HG03095 (cell line): Measurements from ENCODE around the gene KLC1.

Experiments used
- ATAC-seq: cut with Tn5 transposase; IDR thresholded peaks from one replicate; pipeline ENCODE4 v1.9.1; 2021; ENCODE audit warnings: moderate library complexity; ENCODE audit not compliant: unreplicated experiment

The KLC1 gene

GRCh38 chr14:103745424-103745823 is 116.4 kb downstream of the KLC1 start:
- no peak for ATAC-seq

GRCh38 chr14:103746701-103747100 is 117.7 kb downstream of the KLC1 start:
- no peak for ATAC-seq

GRCh38 chr14:103748534-103748857 is 119.5 kb downstream of the KLC1 start:
- no peak for ATAC-seq

DNA sequence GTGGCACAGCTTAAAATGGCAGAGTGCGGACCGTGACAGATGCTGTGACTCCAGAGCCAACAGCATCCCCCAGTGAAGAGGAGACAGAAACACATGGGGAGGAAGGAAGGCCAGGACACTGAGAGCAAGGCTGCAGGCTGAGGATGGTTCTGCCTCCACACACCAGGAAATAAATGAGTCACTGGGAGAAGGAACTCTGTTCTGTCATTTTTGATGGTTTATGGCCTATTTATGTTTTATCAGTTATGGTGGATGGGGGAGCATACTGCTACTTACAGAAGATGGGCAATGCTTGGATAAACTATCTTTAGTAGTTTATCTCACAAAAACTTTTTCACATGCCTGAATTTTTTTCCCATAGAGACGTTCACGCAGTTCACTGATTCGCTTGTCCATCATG is 120.4 kb downstream of the KLC1 start:
- ATAC-seq, result no peak

DNA sequence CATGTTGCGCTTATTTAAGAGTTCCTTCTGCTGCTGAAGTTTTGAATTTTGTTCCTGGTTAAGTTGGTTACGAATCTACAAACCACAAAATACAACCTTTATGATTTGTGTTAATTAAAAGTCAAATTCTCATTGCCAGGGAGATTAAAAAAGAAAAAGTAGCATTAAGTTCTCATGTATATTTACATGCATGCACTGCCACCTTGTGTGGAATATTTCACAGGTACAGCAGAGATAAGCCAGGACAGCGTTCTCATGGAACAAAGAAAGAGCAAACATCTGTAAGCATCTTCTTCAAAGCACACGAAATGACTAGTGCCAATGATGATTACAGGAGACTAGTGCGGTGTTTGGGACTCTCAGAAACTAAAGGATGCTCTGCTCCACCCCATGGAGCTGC is 120.8 kb downstream of the KLC1 start:
- no peak for ATAC-seq
